UCSD-AML1 (cell line): ENCODE data around the gene ETV1.

ENCODE experiments used
- DNase-seq: peaks from one replicate; lab custom pipeline; 2025; ENCODE audit not compliant: unreplicated experiment; lab: John Stamatoyannopoulos, UW

The ETV1 gene

DNA sequence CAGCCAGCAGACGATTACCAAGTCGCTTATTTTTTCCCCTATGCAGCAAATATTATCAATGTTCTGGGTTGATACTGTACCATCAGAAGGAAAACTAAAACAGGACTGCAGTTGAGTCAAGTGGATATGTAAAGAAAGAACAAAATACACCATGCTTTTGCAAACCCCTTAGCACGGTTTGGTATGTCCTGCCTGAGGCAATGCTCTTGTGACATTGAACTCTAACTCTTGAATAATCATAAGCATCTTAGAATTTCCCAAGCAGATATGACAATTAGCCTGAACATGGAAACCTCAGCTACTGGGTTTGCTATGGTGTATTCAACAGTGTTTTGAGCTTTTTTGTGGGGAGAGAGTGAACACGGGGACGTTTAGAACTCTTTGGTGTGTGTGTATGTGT, 107.4 kb downstream of the ETV1 start:
- no peak for DNase-seq

- no peak for DNase-seq
Measured at GRCh38 chr7:13880789-13881188, 108.7 kb downstream of the ETV1 start.

DNA sequence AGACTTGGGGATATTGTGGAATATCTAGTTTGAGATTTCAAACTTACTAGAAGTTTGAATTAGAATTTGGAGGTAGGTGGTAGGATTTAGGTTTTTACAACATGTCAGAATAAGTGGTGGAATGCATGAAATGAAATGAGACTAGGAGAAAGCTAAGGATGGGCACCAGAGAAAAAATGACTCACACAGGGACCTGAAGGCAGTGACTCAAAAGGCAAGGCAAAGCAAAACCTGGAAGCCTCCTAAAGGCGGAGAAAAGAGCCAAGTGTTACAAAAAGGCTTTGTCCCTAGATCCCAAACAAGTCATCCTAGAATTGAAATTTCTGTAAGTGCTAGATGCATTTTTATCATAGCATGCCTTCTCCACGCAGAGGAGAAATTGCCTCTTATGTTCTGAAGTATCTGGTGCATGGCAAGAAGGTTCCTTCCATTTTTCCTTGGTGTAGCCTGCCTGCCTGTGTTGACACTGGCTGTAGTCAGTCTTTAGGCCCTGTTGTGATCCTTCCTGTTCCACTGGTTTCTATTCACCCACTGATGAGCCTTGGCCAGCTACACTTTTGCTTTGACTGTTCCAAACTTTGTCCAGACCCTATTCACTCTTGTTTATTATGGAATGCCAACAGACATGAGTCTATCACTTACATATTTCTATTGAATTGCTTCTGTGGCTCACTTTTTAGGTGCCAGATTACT, 109.3 kb downstream of the ETV1 start:
- no peak for DNase-seq

DNA sequence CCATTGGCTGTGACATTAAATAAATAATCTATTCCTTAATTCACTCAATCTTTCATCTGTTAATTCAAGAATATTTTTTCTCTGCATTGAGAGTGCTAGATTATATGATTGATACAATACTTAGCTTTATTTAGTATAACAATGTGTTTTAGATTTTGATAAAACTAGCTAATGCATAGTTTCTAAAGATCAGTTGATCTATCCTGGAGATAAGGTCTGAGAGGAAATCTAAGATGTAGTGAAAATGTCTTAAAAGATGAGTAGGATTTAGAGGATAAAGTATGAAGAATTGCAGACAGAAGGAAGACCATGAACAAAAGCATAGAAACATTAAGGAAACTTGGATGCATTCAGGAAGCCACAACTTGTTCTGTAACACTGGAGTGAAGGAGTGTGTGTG, 110.3 kb downstream of the ETV1 start:
- no peak for DNase-seq

GRCh38 chr7:13878154-13878553, 111.3 kb downstream of the ETV1 start:
- DNase-seq = no peak

GRCh38 chr7:13875496-13876074, 113.9 kb downstream of the ETV1 start:
- no peak for DNase-seq

GRCh38 chr7:13874783-13875182, 114.7 kb downstream of the ETV1 start:
- no peak for DNase-seq

DNA sequence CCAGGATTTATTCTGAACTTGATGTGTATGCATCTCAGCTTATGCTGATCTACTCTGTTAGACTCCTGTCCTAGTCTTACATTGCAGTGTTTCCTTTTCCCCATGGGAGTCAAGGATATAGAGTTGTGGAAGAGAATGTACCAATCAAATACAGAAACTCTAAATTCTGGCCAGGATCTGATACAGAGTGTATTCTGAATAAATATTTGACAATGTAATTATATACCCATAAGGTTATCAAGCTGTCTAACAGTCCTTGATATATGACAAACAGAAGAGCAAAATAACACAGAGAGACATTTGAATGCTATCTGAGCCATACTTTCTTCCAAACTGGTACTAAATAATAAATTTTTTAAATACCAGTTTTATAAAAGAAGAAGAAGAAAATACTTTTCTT, 116.8 kb downstream of the ETV1 start:
- no peak for DNase-seq

- no peak for DNase-seq
Measured at GRCh38 chr7:13871008-13871407, 118.5 kb downstream of the ETV1 start.

DNA sequence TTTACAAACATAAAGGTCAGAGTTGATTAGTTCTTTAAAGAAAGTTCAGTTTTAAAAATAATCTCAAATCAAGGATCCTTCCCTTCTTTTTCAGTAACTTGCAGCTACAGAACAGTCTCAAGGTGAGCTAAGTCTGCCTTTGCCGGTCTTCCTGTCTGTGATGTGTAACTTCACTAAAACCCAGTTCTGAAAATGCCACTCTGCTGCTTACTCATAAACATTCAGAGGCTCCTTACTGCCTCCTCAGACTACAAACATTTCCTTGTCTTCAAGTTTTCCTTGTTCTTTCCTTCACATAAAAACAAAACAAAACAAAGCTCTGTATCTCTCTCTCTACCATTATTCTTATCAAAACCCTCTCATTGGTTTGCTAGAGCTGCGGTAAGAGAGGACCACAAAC, 128.7 kb downstream of the ETV1 start:
- no peak for DNase-seq

DNA sequence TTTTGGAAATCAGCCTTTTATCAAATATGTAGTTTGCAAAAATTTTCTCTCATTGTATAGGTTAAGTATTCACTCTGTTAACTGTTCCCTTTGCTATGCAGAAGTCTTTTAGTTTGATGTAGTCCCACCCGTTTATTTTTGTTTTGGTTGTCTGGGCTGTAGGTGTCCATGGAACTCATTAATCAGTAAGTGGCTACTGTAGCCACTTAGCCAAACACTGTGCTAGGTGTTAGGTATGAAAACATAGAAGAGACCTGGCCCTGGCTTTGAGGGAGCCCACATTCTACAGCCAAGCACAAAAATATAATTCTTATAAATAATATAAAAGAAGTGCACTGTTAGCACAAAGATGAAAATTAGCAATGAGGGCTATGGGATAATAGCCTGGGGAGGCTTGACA, 133.5 kb downstream of the ETV1 start:
- DNase-seq = no peak

DNA sequence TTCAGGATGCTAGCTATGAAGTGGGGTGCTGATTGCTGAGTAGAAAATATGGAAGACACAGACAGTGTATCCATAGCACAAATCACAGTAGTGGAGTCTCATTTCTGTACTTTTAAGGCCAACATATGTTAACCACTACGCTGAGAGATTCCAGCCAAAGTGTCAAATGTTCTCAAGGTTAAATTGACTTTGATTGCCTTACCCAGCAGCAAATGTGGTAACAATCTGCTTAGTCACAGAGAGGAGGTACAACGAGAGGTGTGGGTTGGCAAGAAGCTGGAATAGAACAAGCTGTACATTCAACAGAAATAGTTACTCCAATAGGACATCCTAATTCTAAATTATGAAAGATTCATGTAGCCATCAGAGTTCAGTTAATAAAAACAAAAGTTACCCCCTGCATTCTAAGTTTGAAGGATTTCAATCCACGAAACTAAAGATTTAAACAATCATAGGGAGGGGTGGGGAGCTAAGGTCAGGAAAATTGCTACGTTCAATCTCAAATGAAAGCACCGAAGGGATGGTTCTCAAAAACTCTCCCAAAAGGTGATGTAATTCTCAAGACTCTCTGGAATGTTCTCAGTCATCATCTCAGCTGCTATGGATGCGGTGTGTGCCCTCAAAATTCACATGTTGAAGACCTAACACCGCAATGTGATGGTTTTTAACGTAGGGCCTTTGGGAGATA, 137.0 kb downstream of the ETV1 start:
- no peak for DNase-seq

- no peak for DNase-seq
Measured at GRCh38 chr7:13851736-13852135, 137.7 kb downstream of the ETV1 start.

DNA sequence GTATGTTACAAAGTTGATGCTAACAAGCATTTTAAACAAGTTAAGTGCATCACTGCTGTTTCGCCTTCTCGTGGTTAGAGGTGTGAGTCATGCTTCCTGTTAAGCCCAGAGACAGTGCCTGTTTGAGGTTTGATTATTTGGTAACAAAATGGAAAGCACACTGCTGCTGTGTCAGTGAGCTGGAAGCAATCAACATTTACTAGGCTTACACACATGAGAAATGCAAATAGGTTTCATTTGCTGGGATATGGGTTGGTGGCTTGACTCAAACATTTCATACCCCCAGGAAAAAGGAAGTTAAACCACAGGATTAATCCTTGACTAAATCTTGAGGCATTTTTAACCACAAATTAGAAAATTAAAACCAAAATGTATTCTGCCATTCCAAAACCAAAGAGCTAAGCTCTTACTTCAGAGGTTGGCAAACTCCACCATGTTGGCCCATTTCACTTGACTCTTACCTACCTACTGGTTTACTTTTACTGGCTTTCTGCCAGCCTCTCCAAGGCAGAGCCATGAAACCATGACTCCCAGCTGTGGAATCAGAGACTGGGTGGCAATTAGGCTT, 139.2 kb downstream of the ETV1 start:
- peak; percentile 6 for DNase-seq

DNA sequence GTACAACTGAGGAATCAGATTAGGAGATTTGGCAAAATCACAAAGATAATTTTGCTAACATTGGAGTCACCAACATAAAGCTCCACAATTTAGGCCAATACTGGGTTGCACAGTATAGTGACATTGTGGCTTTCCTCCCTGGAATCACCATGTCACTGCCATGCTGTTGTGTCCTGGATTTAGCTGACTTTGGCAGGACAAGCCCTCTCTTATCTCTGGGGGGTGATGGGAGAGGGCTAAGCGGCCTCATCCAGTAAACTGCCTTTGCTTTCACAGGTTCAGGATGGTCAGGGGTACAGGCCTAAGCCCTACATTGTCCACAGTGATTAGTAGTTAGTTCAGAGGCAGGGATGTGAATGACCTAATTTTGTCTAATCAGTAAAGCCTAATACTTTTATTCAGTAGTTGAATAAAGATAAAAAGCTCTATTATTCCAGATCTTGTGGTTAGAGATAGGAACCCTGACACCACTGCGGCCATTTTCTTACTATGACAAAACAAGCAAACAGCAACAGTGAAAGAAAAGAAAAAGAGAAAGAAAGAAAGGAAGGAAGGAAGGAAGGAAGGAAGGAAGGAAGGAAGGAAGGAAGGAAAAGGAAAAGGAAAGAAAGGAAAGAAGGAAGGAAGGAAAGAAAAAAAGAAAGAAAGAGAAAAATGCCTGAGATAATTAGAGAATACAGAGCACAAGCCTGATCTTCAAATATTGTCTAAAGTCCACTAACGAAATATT, 140.1 kb downstream of the ETV1 start:
- no peak for DNase-seq

GRCh38 chr7:13848681-13849131, 140.8 kb downstream of the ETV1 start:
- DNase-seq = no peak

DNA sequence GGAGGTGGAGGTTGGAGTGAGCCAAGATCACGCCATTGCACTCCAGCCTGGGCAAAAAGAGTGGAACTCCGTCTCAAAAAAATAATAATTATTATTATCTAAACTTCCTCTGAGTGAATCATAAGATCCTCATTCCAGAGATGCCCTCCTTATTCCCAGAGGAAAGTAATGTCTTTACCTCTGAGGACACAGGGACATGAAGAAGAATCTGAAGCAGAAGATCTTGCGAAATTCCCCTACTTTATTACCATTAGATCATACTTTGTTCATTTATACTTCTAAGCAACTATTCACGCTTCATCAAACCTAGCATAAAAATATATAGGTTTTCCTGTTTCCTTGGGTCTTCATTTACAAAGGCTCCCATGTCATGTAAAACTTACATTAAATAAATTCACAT, 143.1 kb downstream of the ETV1 start:
- DNase-seq = no peak

GRCh38 chr7:13845601-13846000, 143.9 kb downstream of the ETV1 start:
- DNase-seq = no peak

GRCh38 chr7:13844954-13845353, 144.5 kb downstream of the ETV1 start:
- DNase-seq = no peak

DNA sequence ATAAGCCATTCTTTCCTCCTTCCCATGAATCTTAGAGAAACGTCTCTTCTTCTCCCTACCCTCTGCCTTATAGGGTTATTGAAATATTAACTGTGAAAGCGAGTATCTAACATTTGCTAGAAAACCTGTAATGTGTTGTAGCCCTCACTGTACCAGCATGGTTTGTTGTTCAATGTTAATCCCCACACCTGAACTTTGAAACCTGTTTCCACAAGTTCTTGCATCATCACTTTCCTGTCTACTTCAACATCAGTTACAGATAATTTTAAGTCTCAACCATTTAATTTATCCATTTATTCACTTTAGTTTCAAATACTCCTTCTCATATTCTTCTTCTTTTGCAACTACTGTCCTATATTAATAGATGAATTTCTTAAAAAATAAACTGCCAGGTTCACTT, 148.2 kb downstream of the ETV1 start:
- no peak for DNase-seq
